ENCODE results near the gene TCEAL3.
"Not testable (repeated sequence)": the region's sequence is repeated elsewhere in the genome, so short reads cannot be mapped to it uniquely, and the experiment has no call there.

TCEAL3 gene

GRCh38 chrX:103628386-103629317, 20.9 kb downstream of the TCEAL3 start, which contains the start of gene TCEAL1:
Gene TCEAL1, plus strand, starts transcription at chrX:103628975. Its CDS starts 942 bp downstream, at chrX:103629917.
- peak; percentile 35 for DNase-seq

DNA sequence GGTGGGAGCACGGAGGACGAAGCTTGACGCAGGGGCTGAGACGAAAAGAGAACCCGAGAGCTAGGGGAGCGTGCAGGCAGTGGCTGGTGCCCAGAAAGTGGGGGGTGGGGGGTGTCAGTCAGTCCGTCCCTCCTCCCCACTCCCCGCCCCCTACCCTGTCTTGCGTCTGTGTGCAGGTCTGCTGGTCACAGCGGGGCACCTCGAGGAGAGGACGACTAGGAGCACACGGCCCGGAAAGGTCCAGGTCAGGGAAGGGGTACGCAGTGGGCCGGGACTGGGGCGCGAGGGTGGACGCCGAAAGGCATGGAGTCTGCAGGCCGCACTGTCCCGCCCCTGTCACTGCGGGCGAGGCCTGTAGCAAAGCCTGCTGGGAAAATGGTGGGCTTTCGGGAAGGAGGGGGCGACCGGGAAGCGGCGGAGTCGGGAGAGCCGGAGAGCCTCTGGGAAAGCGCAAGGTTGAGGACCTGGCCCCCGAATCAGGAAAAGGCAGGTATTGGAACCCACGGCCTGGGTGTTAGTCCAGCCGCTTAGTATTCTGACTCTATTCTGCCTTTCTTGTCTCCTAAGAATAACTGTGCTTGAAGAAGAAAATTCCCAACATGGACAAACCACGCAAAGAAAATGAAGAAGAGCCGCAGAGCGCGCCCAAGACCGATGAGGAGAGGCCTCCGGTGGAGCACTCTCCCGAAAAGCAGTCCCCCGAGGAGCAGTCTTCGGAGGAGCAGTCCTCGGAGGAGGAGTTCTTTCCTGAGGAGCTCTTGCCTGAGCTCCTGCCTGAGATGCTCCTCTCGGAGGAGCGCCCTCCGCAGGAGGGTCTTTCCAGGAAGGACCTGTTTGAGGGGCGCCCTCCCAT, 21.8 kb downstream of the TCEAL3 start:
- peak; percentile 19 for DNase-seq

GRCh38 chrX:103630171-103630511, 22.4 kb downstream of the TCEAL3 start:
- no peak for DNase-seq

DNA sequence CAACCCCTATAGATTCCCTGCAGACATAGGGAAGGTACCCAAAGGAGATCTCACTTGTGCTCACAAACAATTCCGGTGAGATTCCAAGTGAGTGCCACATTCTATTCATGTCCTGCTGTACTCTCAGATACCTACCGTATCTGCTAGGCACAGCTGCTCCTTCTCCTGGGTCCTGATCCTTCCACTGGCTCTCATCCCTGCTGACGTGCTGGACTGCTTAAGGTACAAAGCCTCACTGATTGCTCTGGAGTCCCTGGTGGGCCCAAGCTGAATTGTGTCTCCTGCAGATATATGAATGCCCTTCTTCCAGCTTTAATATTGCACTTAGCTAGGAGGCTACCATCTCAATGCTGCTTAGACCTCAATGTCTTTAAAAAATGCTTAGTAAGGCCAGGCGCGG, 23.4 kb downstream of the TCEAL3 start:
- DNase-seq: no peak

DNA sequence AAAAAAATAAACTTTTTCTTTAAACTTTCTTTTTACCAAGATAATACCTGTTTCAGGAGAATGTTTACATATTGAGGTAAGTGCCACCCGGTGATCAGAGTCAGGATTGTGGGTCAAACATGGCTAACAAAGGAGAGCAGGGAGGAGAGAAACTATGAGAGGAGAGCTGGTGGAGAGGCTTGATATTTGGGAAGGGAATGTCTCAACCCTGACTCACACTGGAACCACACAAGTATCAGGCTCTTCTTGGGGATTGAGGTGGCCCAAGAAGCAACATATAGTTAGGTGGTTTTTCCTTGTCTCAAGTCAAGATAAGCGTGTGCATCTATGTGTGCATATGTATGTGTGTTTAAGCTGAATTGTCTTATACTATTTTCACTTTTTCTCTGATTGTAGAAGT, 27.7 kb downstream of the TCEAL3 start:
- no peak for DNase-seq

DNA sequence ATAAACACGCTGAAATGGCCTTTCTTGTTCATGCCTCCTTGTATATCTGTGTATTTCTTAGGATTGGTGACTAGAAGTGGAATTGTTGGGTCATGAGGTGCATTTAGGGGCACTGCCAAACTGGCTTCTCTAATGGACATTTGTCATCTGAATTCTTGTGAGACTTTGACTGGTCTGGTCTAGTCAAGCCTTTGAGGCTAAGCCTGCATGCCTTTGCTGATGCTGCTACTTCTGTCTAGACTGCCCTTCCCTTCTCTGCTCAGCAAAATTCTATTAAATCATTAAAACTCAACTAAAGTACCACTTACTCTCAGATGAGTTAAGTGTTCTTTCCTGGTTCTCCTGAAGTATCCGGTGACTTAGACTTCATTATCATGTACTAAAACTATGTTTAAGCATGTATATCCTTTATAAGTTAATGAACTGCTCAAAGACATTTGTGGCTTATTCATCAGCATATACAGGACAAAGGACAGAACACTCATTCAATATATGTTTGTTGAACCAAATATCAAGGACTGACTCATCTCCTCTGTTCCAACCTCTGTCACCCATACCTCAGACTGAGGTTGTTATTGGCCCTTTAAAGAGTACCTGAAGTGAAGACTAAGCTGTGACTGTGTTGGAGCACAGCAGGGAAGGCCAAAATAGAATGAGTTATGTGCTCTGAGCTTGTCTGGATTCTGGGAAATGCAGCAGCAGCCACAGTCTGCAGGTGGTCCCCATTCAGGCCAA, 30.0 kb downstream of the TCEAL3 start:
- DNase-seq: no peak

DNA sequence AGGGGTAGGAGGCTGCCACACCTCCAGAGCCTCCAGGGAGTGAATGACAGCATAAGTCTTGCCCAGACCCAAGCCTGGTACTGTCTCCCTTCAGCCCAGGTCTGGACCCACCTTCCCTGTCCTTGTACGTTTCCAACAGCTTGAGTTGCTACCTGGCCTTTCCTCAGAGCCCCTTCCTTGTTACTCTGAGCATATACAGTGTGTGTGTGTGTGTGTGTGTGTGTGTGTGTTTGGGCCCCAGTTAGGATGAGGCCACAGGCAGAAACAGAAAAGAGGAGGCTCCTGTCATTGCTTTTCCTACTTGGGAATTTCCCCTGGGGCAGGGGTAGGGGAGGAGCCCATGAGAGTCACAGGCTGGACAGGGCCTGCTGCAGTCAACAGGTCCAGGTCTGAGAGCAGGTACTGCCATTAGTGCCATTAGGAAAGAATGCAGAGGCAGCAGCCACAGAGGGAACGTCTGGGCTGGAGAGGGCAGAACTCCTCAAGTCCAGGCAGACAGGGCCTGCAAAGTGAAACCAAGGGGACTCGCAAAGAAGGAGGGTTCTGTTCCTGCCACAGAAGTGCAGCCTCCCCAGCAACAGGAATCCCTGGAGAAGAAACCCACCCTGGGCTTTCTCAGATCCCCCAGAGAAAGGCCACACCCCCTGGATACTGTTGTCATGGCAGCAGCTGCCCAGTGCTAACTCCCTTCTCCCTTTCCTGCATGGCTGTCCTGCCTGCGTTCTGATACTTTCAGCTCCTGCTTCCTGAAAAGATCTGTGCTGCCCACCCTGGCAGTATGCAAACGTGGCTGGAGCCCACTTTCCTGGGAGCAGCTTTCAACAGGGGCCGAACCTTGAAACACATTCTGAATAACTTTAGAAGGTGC, 30.9 kb downstream of the TCEAL3 start:
- not testable (repeated sequence) for DNase-seq

- DNase-seq: no peak
Measured at GRCh38 chrX:103640401-103641155, 32.8 kb downstream of the TCEAL3 start.

DNA sequence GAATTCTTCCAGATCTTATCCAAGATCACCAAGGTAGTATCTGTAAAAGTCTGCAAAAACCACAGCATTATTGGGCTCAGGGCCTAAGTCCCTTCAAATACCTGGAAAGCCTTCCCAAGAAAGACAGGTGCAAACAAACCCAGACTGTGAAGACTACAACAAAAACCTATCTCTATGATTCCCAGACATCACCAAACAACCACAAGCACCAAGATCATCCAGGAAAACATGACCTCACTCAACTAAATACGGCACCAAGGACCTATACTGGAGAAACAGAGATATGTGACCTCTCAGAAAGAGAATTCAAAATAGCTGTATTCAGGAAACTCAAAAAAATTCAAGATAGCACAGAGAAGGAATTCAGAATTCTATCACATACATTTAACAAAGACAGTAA, 36.4 kb downstream of the TCEAL3 start:
- no peak for DNase-seq

DNA sequence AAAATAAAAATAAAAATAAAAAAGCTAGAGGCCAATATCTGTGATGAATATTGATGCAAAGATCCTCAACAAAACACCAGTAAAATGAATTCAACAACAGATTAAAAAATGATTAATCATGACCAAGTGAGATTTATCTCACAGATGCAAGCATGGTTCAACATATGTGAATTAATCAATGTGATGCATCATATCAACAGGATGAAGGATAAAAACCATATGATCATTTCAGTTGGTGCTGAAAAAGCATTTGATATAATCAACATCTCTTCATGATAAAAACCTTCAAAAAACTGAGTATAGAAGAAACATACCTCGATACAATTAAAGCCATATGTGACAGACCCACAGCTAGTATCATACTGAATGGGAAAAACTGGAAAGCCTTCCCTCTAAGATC, 39.9 kb downstream of the TCEAL3 start:
- DNase-seq: no peak

- DNase-seq: no peak
Measured at GRCh38 chrX:103651151-103651773, 43.5 kb downstream of the TCEAL3 start.

- not testable (repeated sequence) for DNase-seq
Measured at GRCh38 chrX:103655230-103656000, 47.7 kb downstream of the TCEAL3 start.

DNA sequence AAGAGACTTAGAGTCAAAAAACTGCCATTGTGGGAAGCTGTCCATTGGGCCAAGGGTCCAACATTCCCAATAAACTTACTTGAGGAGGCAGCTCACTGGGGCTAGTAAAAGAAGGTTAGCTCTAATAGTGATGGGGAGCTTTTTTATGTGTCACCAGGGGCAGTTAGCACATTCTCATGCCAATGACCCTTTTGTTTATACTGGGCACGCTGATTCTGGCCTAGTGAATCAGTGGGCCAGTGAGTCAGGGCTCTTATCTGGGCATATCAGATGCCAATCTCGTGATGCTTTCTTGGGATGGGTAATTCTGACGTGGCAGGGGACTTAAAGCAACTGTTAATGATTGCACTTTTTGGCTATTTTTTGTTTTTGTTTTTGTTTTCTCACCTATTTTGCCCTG, 48.9 kb downstream of the TCEAL3 start:
- no peak for DNase-seq

- not testable (repeated sequence) for DNase-seq
Measured at GRCh38 chrX:103657066-103657465, 49.3 kb downstream of the TCEAL3 start.

GRCh38 chrX:103658681-103659433, 51.1 kb downstream of the TCEAL3 start:
- DNase-seq: no peak

DNA sequence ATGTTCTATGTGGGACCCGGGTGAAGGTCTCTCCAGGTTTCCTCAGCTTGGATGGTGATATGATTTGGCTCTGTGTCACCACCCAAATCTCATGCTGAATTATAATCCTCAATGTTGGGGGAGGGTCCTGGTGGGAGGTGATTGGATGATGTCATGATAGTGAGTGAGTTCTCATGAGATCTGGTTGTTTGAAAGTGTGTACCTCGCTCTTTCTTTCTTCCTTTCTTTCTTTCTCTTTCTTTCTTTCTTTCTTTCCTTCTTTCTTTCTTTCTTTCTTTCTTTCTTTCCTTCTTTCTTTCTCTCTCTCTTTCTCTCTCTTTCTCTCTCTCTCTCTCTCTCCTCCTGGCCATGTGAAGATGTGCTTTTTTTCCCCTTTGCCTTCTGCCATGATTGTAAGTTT, 51.7 kb downstream of the TCEAL3 start:
- DNase-seq: not testable (repeated sequence)
